Stomach (tissue), 9 donors: Measurements from ENCODE around the gene WWOX. TPM values are rescaled to one million over a fixed set of nuclear protein-coding genes. Genes with fewer than 3 reads are reported as not detected.

Experiments used
- DNase-seq, 2 donors: peaks; one replicate each; pipeline versions ENCODE4 v3.0.0 to v3.0.0-alpha.2; 2013 to 2019
- H3K27ac ChIP-seq, 5 donors: fragments of 200-600 bp in 4 of 5; sonication (generic) in 4 of 5; one replicate each; pipeline ENCODE4 v1.5.1; 2013 to 2019; ENCODE audit warnings: mild to moderate bottlenecking in 1 of 5, moderate library complexity in 1 of 5
- H3K27me3 ChIP-seq, 3 donors: fragments of 200-600 bp; sonication (generic); one replicate each; pipeline ENCODE4 v1.5.1; 2017 to 2019; ENCODE audit warnings: mixed run types in 1 of 3
- H3K36me3 ChIP-seq, 4 donors: fragments of 200-600 bp; sonication (generic); 1 replicate in 3 of 4; 2 replicates in 1 of 4; pipeline ENCODE4 v1.5.1; 2016 to 2019
- H3K4me1 ChIP-seq, 4 donors: fragments of 200-600 bp; sonication (generic); one replicate each; pipeline ENCODE4 v1.5.1; 2016 to 2019
- H3K4me3 ChIP-seq, 4 donors: fragments of 200-600 bp; sonication (generic) in 3 of 4; one replicate each; pipeline ENCODE4 v1.5.1; 2016 to 2019; ENCODE audit warnings: mild to moderate bottlenecking in 1 of 4
- H3K9me3 ChIP-seq, 4 donors: fragments of 200-600 bp; sonication (generic); one replicate each; pipeline ENCODE4 v1.5.1; 2016 to 2019
- CTCF ChIP-seq, 7 experiments: fragments of 450-650 bp in 4 of 7; fragments of 200-600 bp in 3 of 7; sonication (generic) in 3 of 7; IDR thresholded peaks; one replicate each; pipeline ENCODE4 v1.5.1; 2016 to 2019; ENCODE audit warnings: antibody characterized with exemption in 7 of 7, control low read depth in 2 of 7, mild to moderate bottlenecking in 1 of 7
- EP300 ChIP-seq: sonication (generic); formaldehyde crosslinking; IDR thresholded peaks from one replicate; pipeline ENCODE4 v1.6.1; 2017; ENCODE audit warnings: antibody characterized with exemption
- POLR2A ChIP-seq, 4 donors: fragments of 450-650 bp; IDR thresholded peaks; one replicate each; pipeline ENCODE4 v1.6.1; 2016; ENCODE audit warnings: antibody characterized with exemption in 4 of 4, control low read depth in 2 of 4, mild to moderate bottlenecking in 1 of 4, moderate library complexity in 1 of 4
- POLR2AphosphoS5 ChIP-seq, 3 donors: sonication (generic); formaldehyde crosslinking; IDR thresholded peaks; one replicate each; pipeline ENCODE4 v1.6.1; 2016; ENCODE audit warnings: antibody characterized with exemption in 3 of 3
- WGBS, 5 donors: extraction: QIAGEN DNeasy Blood & Tissue Kit in 3 of 5; methylation state at CpG; one replicate each; pipeline versions ENCODE4 v1.1.5 to v1.1.7; 2013 to 2018; 5-methylcytosine and 5-hydroxymethylcytosine counted together
- intact Hi-C: fragments of 100-400 bp; cut with DNase I; formaldehyde crosslinking; loops from one replicate; pipeline ENCODE4 v1.15.1; 2023; ENCODE audit warnings: low total_unique reads
- polyA plus RNA-seq, 3 donors: library from polyadenylated mRNA; stranded (reverse); fragments of 200-250 nt; gene quantifications; one replicate each; pipeline ENCODE4 v1.2.3, GENCODE V29; 2013
- total RNA-seq, 5 donors: library from RNA; depleted of rRNA; stranded (reverse); fragments of >200 nt; gene quantifications; one replicate each; pipeline versions ENCODE4 v1.1.0 to v1.2.3, GENCODE V29; 2014 to 2016
- donor health status: healthy with polysubstance abuse.
- donor health status: Bipolar disorder and iron deficiency.
- donor health status: healthy.

WWOX gene
- total and polyA plus RNA-seq, 8 donors = 7.7 to 129 (median 48.7) TPM

DNA sequence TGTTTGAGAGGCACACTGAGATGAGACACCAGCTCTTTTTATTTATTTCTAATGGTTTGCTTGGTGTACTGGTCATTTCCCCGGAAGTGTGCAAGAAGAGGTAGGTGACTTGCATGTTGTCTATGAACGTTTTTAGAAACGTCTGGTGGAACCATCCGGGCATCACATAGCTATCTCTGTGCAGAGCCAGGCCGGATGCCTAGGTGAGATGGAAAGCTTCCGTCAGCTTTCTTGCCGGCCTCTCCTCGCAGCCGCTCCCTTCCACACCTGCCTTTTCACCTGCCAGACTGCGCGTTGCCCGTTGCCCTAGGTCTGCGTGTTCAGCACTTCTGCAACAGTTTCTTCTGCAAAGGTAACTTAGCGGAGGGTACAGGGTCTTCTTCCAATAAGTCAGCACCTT, 416.0 kb downstream of the WWOX start:
- no peak for DNase-seq
- no peaks in the 10 kb centered on the region for H3K36me3 ChIP-seq
- no peak overlapping the region for H3K4me3 ChIP-seq
- no peak for TF ChIP-seq CTCF (IDR thresholded peaks at IDR 0.05)
- no peak for TF ChIP-seq POLR2A (IDR thresholded peaks at IDR 0.05)
- no peak for TF ChIP-seq EP300
- no peak for TF ChIP-seq POLR2AphosphoS5 (IDR thresholded peaks at IDR 0.05)
- intact Hi-C loops = no loop called here
- no peaks in the 10 kb centered on the region for H3K9me3 ChIP-seq
- H3K27ac ChIP-seq = no peak overlapping the region
- no peaks in the 10 kb centered on the region for H3K4me1 ChIP-seq
- 90 to 97% (median 95%) methylated on average over 14 of the region's 14 CpGs for WGBS, 5 donors
- H3K27me3 ChIP-seq = no peaks in the 10 kb centered on the region

DNA sequence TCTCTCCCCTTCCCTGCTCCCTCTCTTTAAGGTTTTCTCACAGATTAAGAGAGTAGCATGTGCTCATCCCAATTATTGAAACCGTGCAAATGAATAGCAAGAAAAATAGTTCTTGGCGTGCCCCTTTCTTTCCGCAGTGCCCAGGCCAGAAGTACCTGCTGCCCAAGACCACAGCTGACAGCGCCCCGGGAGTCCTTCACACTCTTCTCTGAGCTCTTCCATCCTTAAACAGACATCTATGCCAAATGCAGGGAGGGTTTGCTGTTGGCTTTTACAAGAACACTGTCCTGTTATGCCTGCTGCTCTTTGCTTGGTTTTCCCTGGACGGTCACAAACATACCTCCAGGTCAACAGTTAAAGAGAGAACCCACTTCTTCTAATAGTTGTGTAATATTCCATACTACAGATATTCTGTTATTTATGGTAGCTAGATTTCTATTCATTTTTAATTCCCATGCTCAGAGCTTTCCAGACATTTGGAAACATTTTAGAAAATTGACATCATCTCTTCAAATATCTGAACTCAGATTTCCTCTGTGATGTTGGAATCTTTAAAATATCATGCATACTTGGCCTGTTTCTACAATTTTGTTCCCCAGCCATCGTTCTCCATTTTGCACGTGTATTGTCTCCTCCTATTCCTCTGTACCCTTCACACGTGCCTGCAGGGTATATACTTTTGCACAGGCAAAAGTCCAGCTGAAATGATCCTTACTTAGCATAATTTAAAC, 416.7 kb downstream of the WWOX start:
- Histone ChIP-seq H3K9me3 (no peaks in the 10 kb centered on the region), H3K36me3 (no peaks in the 10 kb centered on the region), H3K27me3 (no peaks in the 10 kb centered on the region), H3K27ac (no peak overlapping the region), H3K4me1 (no peaks in the 10 kb centered on the region), H3K4me3 (no peak overlapping the region)
- intact Hi-C loops = no loop called here
- TF ChIP-seq CTCF (IDR thresholded peaks at IDR 0.05) (no peak), POLR2A (IDR thresholded peaks at IDR 0.05) (no peak), EP300 (no peak), POLR2AphosphoS5 (IDR thresholded peaks at IDR 0.05) (no peak)
- 90 to 92% (median 91%) methylated on average over 9 of the region's 9 CpGs for WGBS, 5 donors
- DNase-seq = no peak

GRCh38 chr16:78519896-78520295, 420.4 kb downstream of the WWOX start:
- WGBS, 5 donors = 86 to 95% (median 93%) methylated on average over 8 of the region's 8 CpGs
- Histone ChIP-seq H3K36me3 (no peaks in the 10 kb centered on the region), H3K9me3 (no peaks in the 10 kb centered on the region), H3K4me3 (no peak overlapping the region), H3K4me1 (no peaks in the 10 kb centered on the region), H3K27ac (peak overlapping the region in 1 of 5 donors; percentile 35), H3K27me3 (no peaks in the 10 kb centered on the region)
- intact Hi-C loops = no loop called here
- DNase-seq = no peak
- no peak for TF ChIP-seq CTCF (IDR thresholded peaks at IDR 0.05)
- TF ChIP-seq POLR2AphosphoS5 (IDR thresholded peaks at IDR 0.05) = peak in 1 of 3 donors; percentile 14

DNA sequence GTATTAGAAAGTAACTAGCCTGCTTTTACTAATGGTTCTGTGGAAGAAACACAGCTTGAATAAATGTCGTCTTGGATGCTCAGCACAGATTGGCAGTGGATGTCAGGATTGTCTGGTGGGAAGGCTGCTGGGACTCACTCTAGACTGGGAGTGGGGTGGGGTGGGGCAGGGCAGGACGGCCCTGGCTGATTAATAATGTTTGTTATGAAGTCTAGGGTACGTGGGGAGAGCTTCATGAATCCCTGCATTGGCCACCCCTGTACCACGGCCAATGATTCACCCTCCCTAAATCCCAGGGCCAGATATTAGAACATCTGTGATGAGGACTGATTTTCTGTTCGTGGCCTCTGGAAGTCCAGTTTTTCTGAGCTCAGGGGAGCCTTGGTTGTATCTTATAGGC, 421.0 kb downstream of the WWOX start:
- no peak for DNase-seq
- TF ChIP-seq POLR2AphosphoS5 (IDR thresholded peaks at IDR 0.05) (no peak), EP300 (no peak), CTCF (IDR thresholded peaks at IDR 0.05) (no peak), POLR2A (IDR thresholded peaks at IDR 0.05) (no peak)
- Histone ChIP-seq H3K27me3 (no peaks in the 10 kb centered on the region), H3K4me1 (no peaks in the 10 kb centered on the region), H3K36me3 (no peaks in the 10 kb centered on the region), H3K27ac (peak overlapping the region in 1 of 5 donors; percentile 35), H3K9me3 (no peaks in the 10 kb centered on the region), H3K4me3 (no peak overlapping the region)
- WGBS, 5 donors = 66 to 89% (median 83%) methylated on average over 5 of the region's 5 CpGs
- intact Hi-C loops = no loop called here
